NCI-H774 (cell line): ENCODE measurements around the gene SSBP3.

Experiments used
- DNase-seq: peaks from one replicate; lab custom pipeline; 2025; lab: John Stamatoyannopoulos, UW

The SSBP3 gene

GRCh38 chr1:54266908-54267307 lies 139.3 kb downstream of the SSBP3 start:
- no peak for DNase-seq

- DNase-seq = no peak
These were observed 140.0 kb downstream of the SSBP3 start for GRCh38 chr1:54266195-54266594.

DNA sequence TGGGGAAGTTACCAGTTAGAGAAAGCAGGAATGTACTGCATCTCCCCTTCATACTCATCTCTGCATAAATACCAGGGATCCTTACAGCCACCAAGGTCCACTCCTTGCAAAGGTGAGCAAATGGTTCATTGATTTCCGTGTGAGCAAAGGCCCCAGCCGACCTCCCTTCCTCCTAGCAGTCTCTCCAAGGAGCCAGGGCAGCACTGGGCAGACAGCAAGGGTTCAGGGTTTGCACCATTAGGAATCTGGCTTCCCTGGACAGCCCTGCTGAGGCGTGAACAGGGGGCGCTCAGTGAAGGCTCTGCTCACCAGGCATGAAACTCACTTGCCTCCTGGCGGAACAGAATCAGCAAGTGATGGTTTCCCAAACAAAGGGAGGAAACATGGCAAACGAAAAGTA lies 140.5 kb downstream of the SSBP3 start:
- no peak for DNase-seq

DNA sequence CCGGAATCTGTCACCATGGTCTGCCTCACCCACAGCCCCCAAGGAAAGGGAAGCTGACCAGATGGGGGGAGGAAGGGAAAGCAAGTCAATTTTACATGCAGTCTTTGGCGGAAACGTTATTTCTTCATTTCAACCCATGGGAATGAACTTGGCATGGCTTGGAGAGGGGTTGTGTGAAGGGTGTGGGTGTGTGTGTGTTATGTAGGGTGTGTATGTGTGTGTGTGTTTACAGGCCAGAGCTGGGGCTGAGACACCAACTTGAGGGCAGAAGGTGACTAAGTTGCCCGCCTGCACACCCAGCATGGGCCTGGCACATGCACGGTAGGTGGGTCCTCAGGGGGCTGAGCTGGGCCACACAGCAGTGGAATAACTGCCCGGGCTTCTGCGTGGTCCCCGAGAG lies 141.1 kb downstream of the SSBP3 start:
- DNase-seq = no peak

GRCh38 chr1:54263601-54264226 lies 142.5 kb downstream of the SSBP3 start:
- DNase-seq = no peak

GRCh38 chr1:54262244-54262643 lies 143.9 kb downstream of the SSBP3 start:
- DNase-seq = no peak

DNA sequence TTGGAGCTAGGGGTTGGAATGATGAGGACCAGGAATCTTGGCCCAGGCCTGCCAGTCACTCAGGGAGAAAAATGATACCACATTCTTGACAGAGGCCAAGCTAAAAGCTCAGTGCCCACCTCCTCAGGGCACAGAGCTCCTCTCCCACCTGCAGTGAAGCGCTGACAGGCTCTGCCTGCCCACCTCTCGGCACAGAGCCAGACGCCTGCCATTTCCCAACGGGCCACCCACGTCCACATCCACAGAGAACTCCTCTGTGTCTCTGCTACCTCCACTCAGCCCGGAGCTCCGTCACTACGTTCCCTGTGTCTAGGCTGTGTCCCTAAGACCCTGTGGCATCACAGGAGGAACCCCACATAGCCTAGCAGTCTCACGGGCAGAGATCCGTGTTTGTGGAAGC lies 145.4 kb downstream of the SSBP3 start:
- no peak for DNase-seq

DNA sequence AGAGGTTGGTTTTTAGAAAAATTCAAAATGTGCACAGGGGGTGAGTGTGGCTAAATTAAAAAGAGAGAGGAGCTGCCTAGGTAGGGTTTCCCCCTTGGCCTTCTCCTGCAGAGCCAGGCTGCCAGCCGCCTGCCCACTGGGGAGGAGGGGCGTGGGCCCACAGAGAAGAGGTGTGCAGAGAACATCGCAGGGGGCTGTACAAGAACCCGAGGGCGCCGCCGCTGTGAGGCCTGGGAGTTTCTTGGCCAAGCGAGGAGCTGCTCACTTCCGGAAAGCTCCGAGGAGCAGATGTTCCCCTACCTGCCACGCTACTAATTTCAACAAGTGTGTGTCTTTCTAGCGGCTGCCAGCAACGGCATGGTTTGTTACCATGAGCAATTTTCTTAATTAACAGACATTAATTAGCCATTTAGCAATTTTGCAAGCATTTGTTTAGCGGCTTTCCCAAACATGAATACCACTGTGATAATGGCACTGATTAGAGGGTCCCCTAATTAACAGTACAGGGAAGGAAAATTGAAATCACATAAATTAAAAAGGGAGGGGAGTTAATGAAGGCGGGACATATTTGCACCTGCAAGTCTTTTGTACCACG lies 146.6 kb downstream of the SSBP3 start:
- peak; percentile 64 for DNase-seq

DNA sequence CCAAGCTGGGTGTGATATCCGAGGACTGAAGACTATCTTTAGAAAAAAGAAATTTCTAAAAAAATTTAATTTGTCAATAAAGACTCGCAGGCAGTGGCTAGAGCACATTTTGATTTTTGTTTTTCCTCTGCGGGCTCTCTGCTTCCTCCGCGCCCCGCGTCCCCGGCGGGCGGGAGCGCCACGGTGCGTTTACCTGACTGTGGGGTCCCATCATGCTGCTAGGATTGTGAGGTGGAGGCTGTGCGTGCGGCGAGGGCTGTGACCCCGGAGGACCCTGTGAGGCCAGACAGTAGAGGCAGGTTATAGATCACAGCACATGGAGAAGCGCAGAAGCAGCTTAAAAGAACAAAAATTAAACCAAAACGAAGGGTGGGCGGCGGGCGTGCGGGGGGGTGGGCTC lies 148.3 kb downstream of the SSBP3 start:
- no peak for DNase-seq

GRCh38 chr1:54257346-54257620 lies 148.9 kb downstream of the SSBP3 start:
- no peak for DNase-seq

DNA sequence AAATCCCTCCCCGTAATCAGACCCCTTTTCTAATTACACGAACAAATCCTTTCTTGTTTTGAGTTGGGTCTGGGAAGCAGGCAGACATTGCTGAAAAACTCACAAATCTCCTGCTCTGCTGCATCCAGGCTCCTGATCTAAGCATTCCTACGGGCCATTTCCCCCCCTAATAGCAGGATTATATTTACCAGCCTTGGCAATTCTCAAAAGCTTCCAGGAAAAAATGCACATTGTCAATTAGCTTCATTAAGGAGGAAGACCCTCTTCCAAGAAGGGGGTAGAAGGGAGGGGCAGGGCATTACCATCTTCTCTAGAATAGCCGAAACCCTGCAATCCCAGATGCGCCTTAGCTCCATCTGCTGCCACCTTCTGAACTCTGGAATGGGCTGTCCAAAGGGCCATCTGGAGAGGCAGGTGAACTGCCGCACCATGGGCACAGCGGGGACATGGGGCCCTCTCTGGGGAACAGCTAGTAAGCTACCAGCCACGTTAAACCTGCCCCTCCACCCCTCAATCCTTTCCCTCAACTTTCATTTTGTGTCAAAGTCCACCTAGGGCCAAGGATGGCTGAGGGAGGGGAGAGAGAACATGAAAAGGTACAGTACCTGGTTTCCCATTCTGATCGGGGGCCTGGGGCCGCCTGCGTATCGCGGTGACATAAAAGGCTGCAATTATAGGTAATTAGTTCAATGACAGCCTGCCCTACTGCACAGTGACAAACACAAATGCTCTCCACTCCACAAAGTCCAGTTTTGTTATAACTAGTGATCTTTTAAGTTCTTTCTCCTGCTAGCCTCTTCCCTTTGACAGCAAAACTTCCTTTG lies 149.5 kb downstream of the SSBP3 start:
- peak; percentile 67 for DNase-seq

DNA sequence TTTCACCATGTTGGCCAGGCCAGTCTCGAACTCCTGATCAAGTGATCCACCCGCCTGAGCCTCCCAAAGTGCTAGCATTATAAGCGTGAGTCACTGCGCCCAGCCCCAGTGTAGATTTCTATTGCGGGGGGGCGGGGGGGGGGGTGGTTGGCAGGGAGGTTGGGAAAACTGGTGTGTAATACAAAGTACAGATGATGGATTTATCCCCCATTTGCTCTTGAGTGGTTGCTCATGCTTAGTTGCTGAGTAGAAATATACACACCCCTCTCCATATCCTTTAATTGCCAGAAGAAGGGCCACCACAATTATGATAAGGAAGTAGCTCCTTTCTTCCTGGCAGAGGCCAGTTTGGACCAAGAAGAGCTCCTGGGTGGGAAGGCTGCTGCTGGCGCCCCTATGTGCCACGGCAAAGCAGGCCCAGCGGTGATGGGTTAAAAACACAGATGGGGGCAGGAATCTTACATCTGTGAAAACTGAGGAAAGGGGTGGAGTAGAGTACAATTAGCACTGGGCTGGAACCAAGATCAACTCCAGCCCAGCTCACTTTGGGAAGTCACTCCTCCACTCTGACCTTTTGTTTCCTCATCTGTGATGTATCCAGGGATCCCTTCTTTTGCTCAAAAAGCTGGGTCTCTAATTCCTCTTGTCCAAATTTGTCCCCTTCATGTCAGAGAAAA lies 151.0 kb downstream of the SSBP3 start:
- DNase-seq = no peak

GRCh38 chr1:54254055-54254454 lies 152.1 kb downstream of the SSBP3 start:
- peak; percentile 36 for DNase-seq

DNA sequence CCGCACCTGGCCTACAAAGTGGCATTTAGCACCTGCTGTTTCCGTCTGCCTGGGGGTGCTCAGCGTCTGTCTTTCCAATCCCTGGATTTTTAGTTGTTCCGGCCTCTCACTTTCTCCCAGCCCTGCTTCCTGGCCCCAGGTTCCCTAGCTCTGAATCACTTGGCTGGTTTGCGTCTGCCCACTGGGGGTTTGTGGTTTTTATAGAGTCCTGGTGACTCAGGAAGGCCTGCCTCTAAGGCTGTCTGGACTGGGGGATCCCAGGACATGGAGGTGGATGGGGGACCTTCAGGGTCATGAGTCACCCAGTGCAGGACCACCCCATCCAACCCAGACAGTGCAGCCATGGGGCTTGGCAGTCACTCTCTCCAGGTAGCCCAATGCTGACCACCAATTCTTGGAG lies 152.7 kb downstream of the SSBP3 start:
- DNase-seq = no peak

DNA sequence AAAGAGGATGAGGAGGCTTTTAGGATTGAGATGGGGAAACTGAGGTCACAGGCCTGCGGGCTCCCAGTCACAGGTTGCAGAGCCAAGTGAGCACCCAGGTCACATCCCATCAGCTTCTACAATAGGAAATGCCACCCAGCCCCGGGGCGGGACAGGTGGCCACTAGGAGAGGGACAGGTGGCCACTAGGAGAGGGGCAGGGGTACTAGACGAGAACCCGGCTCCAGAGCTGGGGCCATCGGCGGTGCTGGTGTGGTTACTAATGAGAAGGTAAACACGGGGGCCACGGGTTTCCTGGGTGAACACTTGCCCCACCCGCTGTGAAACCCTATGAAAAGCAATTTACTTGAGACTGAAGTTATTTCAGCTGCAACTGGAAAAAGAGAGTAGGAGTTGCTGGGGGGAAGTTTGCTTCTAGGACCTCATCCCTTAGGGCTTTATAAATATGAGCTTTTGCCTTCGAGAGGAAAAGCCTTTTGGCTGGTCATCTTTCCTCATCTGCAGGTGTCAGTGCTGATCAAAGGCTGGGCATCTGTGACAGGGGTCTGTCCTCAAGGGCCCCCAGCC lies 153.7 kb downstream of the SSBP3 start:
- no peak for DNase-seq

- no peak for DNase-seq
These were observed 155.5 kb downstream of the SSBP3 start for GRCh38 chr1:54250670-54251069.

- no peak for DNase-seq
These were observed 156.3 kb downstream of the SSBP3 start for GRCh38 chr1:54249819-54250435.

DNA sequence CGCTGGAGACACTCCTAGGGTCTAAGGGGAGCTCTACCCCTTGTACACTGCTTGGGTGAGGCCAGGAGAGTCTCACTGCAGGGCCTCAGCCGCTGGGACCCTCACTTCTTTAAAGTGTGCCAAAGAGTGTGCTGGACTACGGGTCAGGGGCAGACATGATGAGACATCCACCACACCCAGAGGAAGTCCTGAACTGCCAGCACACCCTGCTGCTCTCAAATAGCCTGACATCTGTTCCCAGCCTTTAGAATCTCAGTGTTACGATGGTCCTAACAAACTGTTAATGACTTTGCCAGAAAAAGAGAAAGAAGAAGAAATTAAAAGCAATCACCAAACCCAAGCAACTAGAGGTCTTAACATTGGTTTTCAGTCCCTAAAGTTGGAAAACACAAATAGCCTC lies 157.2 kb downstream of the SSBP3 start:
- no peak for DNase-seq

GRCh38 chr1:54247863-54248515 lies 158.2 kb downstream of the SSBP3 start:
- DNase-seq = no peak

DNA sequence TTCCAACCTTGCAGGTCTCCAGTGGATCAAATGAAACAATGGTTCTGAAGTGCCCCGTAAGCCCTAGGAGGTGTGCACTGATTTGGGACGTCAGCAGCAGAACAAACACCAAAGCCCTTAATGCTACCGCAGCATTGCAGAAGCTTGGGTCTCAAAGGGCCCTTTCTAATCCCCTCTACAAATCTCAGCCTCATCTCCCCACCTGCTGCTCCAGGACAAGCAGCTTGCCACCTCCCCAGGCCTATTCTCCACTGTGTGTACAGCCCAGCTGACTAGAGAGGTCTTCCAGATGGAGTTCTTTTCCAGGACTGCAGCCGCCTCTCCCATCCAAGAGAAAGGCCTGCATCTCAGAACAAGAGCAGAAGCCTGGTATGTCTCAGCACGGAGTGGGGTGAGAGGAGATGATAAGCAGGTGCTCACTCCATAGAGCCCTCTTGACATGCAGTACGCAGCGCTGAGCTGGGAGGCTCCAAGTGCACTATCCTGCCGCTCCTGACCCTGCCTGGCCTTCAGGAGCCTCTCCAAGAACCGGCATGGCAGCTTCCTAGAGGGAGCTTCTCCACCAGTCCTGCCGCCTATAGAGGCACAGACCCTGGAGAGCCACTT lies 160.0 kb downstream of the SSBP3 start:
- DNase-seq = no peak

DNA sequence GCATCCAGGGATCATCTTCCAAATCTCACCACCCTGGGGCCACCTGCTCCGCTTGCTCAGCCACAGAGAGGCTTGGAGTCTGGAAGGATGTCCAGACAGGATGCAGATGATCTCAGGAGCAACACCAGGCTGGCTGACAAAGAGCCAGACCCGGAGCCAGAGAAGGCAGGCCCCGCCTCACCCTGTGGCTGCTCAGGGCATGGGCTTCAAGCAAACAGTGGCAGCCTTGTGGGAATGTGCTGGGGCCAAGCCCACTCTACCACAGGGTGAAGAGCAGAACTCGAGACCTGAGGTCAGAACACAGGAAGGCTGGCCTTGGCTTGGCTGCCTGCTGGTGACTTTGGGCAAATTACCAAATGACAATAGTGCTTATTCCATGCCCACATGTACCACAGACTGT lies 160.7 kb downstream of the SSBP3 start:
- DNase-seq = no peak
